NCI-H1436 (cell line): ENCODE data around the gene TMEM38B.
"Not testable (repeated sequence)": the region's sequence is repeated elsewhere in the genome, so short reads cannot be mapped to it uniquely, and the experiment has no call there.

Experiments used
- DNase-seq: peaks from one replicate; lab custom pipeline; 2025; lab: John Stamatoyannopoulos, UW

The TMEM38B gene

GRCh38 chr9:105722099-105722498, 27.8 kb downstream of the TMEM38B start:
- DNase-seq: no peak

- DNase-seq: no peak
Measured at GRCh38 chr9:105725370-105725769, 31.0 kb downstream of the TMEM38B start.

GRCh38 chr9:105728230-105728629, 33.9 kb downstream of the TMEM38B start:
- not testable (repeated sequence) for DNase-seq

- DNase-seq: not testable (repeated sequence)
Measured at GRCh38 chr9:105731420-105731819, 37.1 kb downstream of the TMEM38B start.

GRCh38 chr9:105735366-105735765, 41.0 kb downstream of the TMEM38B start:
- no peak for DNase-seq

GRCh38 chr9:105737205-105737604, 42.9 kb downstream of the TMEM38B start:
- no peak for DNase-seq

- no peak for DNase-seq
Measured at GRCh38 chr9:105742088-105742487, 47.7 kb downstream of the TMEM38B start.

- DNase-seq: not testable (repeated sequence)
Measured at GRCh38 chr9:105747325-105747724, 53.0 kb downstream of the TMEM38B start.

- no peak for DNase-seq
Measured at GRCh38 chr9:105751761-105752160, 57.4 kb downstream of the TMEM38B start.

- no peak for DNase-seq
Measured at GRCh38 chr9:105757496-105758251, 63.3 kb downstream of the TMEM38B start.

GRCh38 chr9:105760053-105760452, 65.7 kb downstream of the TMEM38B start:
- DNase-seq: no peak

GRCh38 chr9:105782561-105783494, 88.5 kb downstream of the TMEM38B start:
- not testable (repeated sequence) for DNase-seq

GRCh38 chr9:105783495-105783872, 89.1 kb downstream of the TMEM38B start:
- not testable (repeated sequence) for DNase-seq

GRCh38 chr9:105786796-105787195, 92.5 kb downstream of the TMEM38B start:
- DNase-seq: not testable (repeated sequence)

GRCh38 chr9:105816202-105816744, 121.9 kb downstream of the TMEM38B start:
- no peak for DNase-seq

GRCh38 chr9:105816981-105817380, 122.6 kb downstream of the TMEM38B start:
- no peak for DNase-seq

- DNase-seq: no peak
Measured at GRCh38 chr9:105818903-105819302, 124.6 kb downstream of the TMEM38B start.

- DNase-seq: no peak
Measured at GRCh38 chr9:105822814-105823213, 128.5 kb downstream of the TMEM38B start.
